MM.1S (cell line): ENCODE measurements around the gene NRG2.

ENCODE experiments used
- CTCF ChIP-seq: fragments of 300-600 bp; sonication (generic); IDR thresholded peaks from 2 replicates; pipeline ENCODE4 v1.5.1; 2016; ENCODE audit warnings: antibody characterized with exemption, low read length, mixed read lengths
- EZH2 ChIP-seq: fragments of 300-600 bp; sonication (generic); optimal IDR thresholded peaks from 2 replicates; pipeline ENCODE3; 2017; ENCODE audit warnings: low read depth, mild to moderate bottlenecking, antibody characterized with exemption, low read length, mixed read lengths

GRCh38 chr5:139915834-139916233 lies 127.3 kb downstream of the NRG2 start:
- TF ChIP-seq CTCF: no peak
- no peak for TF ChIP-seq EZH2
